HG03575 (cell line): ENCODE data around the gene GALNT14.
"Not testable (repeated sequence)": the region's sequence is repeated elsewhere in the genome, so short reads cannot be mapped to it uniquely, and the experiment has no call there.

Experiments
- ATAC-seq: cut with Tn5 transposase; IDR thresholded peaks from one replicate; pipeline ENCODE4 v1.9.1; 2021; ENCODE audit not compliant: unreplicated experiment, insufficient number of reproducible peaks, low FRiP score; ENCODE audit errors: extremely low read depth

The GALNT14 gene

GRCh38 chr2:30936977-30937376, 201.3 kb downstream of the GALNT14 start:
- ATAC-seq, result no peak

GRCh38 chr2:30935795-30936194, 202.4 kb downstream of the GALNT14 start:
- no peak for ATAC-seq

- no peak for ATAC-seq
Observed at GRCh38 chr2:30934066-30934465, 204.2 kb downstream of the GALNT14 start.

GRCh38 chr2:30933496-30933895, 204.7 kb downstream of the GALNT14 start:
- ATAC-seq, result no peak

- no peak for ATAC-seq
Observed at GRCh38 chr2:30932870-30933269, 205.4 kb downstream of the GALNT14 start.

GRCh38 chr2:30931841-30932407, 206.3 kb downstream of the GALNT14 start:
- no peak for ATAC-seq

GRCh38 chr2:30930716-30931115, 207.5 kb downstream of the GALNT14 start:
- ATAC-seq, result no peak

GRCh38 chr2:30927465-30928075, 210.7 kb downstream of the GALNT14 start:
- no peak for ATAC-seq

- no peak for ATAC-seq
Observed at GRCh38 chr2:30926606-30927005, 211.6 kb downstream of the GALNT14 start.

- ATAC-seq, result no peak
Observed at GRCh38 chr2:30923623-30924022, 214.6 kb downstream of the GALNT14 start.

GRCh38 chr2:30920511-30920910, 217.7 kb downstream of the GALNT14 start:
- ATAC-seq, result no peak

GRCh38 chr2:30915486-30915885, 222.8 kb downstream of the GALNT14 start:
- ATAC-seq, result no peak

- no peak for ATAC-seq
Observed at GRCh38 chr2:30914456-30914855, 223.8 kb downstream of the GALNT14 start.

- no peak for ATAC-seq
Observed at GRCh38 chr2:30912056-30912455, 226.2 kb downstream of the GALNT14 start.

- ATAC-seq, result no peak
Observed at GRCh38 chr2:30911327-30911726, 226.9 kb downstream of the GALNT14 start.

GRCh38 chr2:30910686-30911085, 227.6 kb downstream of the GALNT14 start:
- ATAC-seq, result no peak

- ATAC-seq, result not testable (repeated sequence)
Observed at GRCh38 chr2:30904437-30904836, 233.8 kb downstream of the GALNT14 start.

- ATAC-seq, result no peak
Observed at GRCh38 chr2:30903326-30903725, 234.9 kb downstream of the GALNT14 start.

GRCh38 chr2:30900381-30900780, 237.9 kb downstream of the GALNT14 start:
- no peak for ATAC-seq

GRCh38 chr2:30899516-30900054, 238.7 kb downstream of the GALNT14 start:
- no peak for ATAC-seq

GRCh38 chr2:30897539-30897938, 240.7 kb downstream of the GALNT14 start:
- ATAC-seq, result no peak
